Measurements from ENCODE around the gene CELF5.

- no peak for TF ChIP-seq GATAD2B (conservative IDR thresholded peaks at IDR 0.05; ENCODE audit: low read depth)
- no peak for TF ChIP-seq CTCF (IDR thresholded peaks at IDR 0.05 in 2 of 3, conservative IDR thresholded peaks at IDR 0.05 in 1 of 3; ENCODE audit: control insufficient read depth in 2 of 3, extremely low read depth in 1 of 3, insufficient read depth in 1 of 3, low read depth in 3 of 3, low read length in 3 of 3)
- TF ChIP-seq, protein P1, sequence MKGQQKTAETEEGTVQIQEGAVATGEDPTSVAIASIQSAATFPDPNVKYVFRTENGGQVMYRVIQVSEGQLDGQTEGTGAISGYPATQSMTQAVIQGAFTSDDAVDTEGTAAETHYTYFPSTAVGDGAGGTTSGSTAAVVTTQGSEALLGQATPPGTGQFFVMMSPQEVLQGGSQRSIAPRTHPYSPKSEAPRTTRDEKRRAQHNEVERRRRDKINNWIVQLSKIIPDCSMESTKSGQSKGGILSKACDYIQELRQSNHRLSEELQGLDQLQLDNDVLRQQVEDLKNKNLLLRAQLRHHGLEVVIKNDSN (IDR thresholded peaks at IDR 0.05; ENCODE audit: borderline replicate concordance, extremely low read length, insufficient read depth, low read depth, low read length): no peak
- TF ChIP-seq, protein P2, sequence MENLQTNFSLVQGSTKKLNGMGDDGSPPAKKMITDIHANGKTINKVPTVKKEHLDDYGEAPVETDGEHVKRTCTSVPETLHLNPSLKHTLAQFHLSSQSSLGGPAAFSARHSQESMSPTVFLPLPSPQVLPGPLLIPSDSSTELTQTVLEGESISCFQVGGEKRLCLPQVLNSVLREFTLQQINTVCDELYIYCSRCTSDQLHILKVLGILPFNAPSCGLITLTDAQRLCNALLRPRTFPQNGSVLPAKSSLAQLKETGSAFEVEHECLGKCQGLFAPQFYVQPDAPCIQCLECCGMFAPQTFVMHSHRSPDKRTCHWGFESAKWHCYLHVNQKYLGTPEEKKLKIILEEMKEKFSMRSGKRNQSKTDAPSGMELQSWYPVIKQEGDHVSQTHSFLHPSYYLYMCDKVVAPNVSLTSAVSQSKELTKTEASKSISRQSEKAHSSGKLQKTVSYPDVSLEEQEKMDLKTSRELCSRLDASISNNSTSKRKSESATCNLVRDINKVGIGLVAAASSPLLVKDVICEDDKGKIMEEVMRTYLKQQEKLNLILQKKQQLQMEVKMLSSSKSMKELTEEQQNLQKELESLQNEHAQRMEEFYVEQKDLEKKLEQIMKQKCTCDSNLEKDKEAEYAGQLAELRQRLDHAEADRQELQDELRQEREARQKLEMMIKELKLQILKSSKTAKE (IDR thresholded peaks at IDR 0.05; ENCODE audit: low read depth, poor library complexity, severe bottlenecking): no peak
- TF ChIP-seq CREB1 (IDR thresholded peaks at IDR 0.05; ENCODE audit: low read depth): no peak
- no peak for TF ChIP-seq HDAC6 (IDR thresholded peaks at IDR 0.05; ENCODE audit: unreplicated experiment)
- TF ChIP-seq REST (IDR thresholded peaks at IDR 0.05; ENCODE audit: low read depth, low read length): no peak
- no peak for TF ChIP-seq MTA2 (IDR thresholded peaks at IDR 0.05; ENCODE audit: low read depth)
- no peak for TF ChIP-seq SUZ12 (IDR thresholded peaks at IDR 0.05; ENCODE audit: unreplicated experiment)
- no peak for TF ChIP-seq NFIC (IDR thresholded peaks at IDR 0.05; ENCODE audit: low read depth, low read length)
- no peak for TF ChIP-seq BHLHE40 (IDR thresholded peaks at IDR 0.05; ENCODE audit: borderline replicate concordance in 1 of 2, low read depth in 2 of 2, low read length in 1 of 2)
Measured at GRCh38 chr19:3251229-3251628, 26.8 kb downstream of the CELF5 start.
